ENCODE measurements around the gene DLX3.

The DLX3 gene

GRCh38 chr17:49956780-49957179 lies 38.2 kb downstream of the DLX3 start:
- Histone ChIP-seq H3K4me3 (ENCODE audit: severe bottlenecking) (no peak overlapping the region), H3K27ac (ENCODE audit: poor library complexity, severe bottlenecking) (no peak overlapping the region), H3K27me3 (ENCODE audit: insufficient read depth, poor library complexity, severe bottlenecking) (peaks cover 5% of the 10 kb centered on the region), H3K9me3 (ENCODE audit: severe bottlenecking) (no peaks in the 10 kb centered on the region), H3K36me3 (ENCODE audit: low read depth) (no peaks in the 10 kb centered on the region), H3K4me1 (ENCODE audit: insufficient read depth, poor library complexity, severe bottlenecking) (peaks cover 12% of the 10 kb centered on the region)
- DNase-seq (ENCODE audit: low spot score) (no peak), ATAC-seq (ENCODE audit: low read depth) (no peak)
- TF ChIP-seq CTCF (IDR thresholded peaks at IDR 0.05; ENCODE audit: poor library complexity, severe bottlenecking), result no peak

- H3K27me3 ChIP-seq (ENCODE audit: insufficient read depth, poor library complexity, severe bottlenecking), result peaks cover 8% of the 10 kb centered on the region
Observed at GRCh38 chr17:49955157-49955556, 39.9 kb downstream of the DLX3 start.

GRCh38 chr17:49952912-49953497 lies 42.0 kb downstream of the DLX3 start:
- peaks cover 2% of the 10 kb centered on the region for H3K4me1 ChIP-seq (ENCODE audit: insufficient read depth, poor library complexity, severe bottlenecking)
- DNase-seq (ENCODE audit: low spot score) (no peak), ATAC-seq (ENCODE audit: low read depth) (no peak)
- peaks cover 8% of the 10 kb centered on the region for H3K27me3 ChIP-seq (ENCODE audit: insufficient read depth, poor library complexity, severe bottlenecking)
- no peak overlapping the region for H3K27ac ChIP-seq (ENCODE audit: poor library complexity, severe bottlenecking)
- TF ChIP-seq CTCF (IDR thresholded peaks at IDR 0.05; ENCODE audit: poor library complexity, severe bottlenecking), result no peak
- H3K9me3 ChIP-seq (ENCODE audit: severe bottlenecking), result no peaks in the 10 kb centered on the region
- H3K36me3 ChIP-seq (ENCODE audit: low read depth), result no peaks in the 10 kb centered on the region
- no peak overlapping the region for H3K4me3 ChIP-seq (ENCODE audit: severe bottlenecking)

More at GRCh38 chr17:49955157-49955556, 39.9 kb downstream of the DLX3 start:
- Histone ChIP-seq H3K36me3 (ENCODE audit: low read depth) (no peaks in the 10 kb centered on the region), H3K4me1 (ENCODE audit: insufficient read depth, poor library complexity, severe bottlenecking) (peaks cover 12% of the 10 kb centered on the region), H3K4me3 (ENCODE audit: severe bottlenecking) (no peak overlapping the region), H3K27ac (ENCODE audit: poor library complexity, severe bottlenecking) (no peak overlapping the region), H3K9me3 (ENCODE audit: severe bottlenecking) (no peaks in the 10 kb centered on the region)
- no peak for ATAC-seq (ENCODE audit: low read depth)
- no peak for DNase-seq (ENCODE audit: low spot score)
- TF ChIP-seq CTCF (IDR thresholded peaks at IDR 0.05; ENCODE audit: poor library complexity, severe bottlenecking), result no peak

- no peaks in the 10 kb centered on the region for H3K36me3 ChIP-seq (ENCODE audit: low read depth)
- peak; percentile 89 for ATAC-seq (ENCODE audit: low read depth)
- H3K4me3 ChIP-seq (ENCODE audit: severe bottlenecking), result no peak overlapping the region
- H3K9me3 ChIP-seq (ENCODE audit: severe bottlenecking), result no peaks in the 10 kb centered on the region
- peaks cover 8% of the 10 kb centered on the region for H3K27me3 ChIP-seq (ENCODE audit: insufficient read depth, poor library complexity, severe bottlenecking)
- TF ChIP-seq CTCF (IDR thresholded peaks at IDR 0.05; ENCODE audit: poor library complexity, severe bottlenecking), result peak; percentile 88
- no peak for DNase-seq (ENCODE audit: low spot score)
- H3K4me1 ChIP-seq (ENCODE audit: insufficient read depth, poor library complexity, severe bottlenecking), result peaks cover 2% of the 10 kb centered on the region
- no peak overlapping the region for H3K27ac ChIP-seq (ENCODE audit: poor library complexity, severe bottlenecking)
Observed at GRCh38 chr17:49952209-49952911, 42.7 kb downstream of the DLX3 start.

All from RWPE2 (cell line).